Measurements from ENCODE around the gene SMAP2. TPM values are rescaled to one million over a fixed set of nuclear protein-coding genes. Genes with fewer than 3 reads are reported as not detected.
"Not testable (repeated sequence)": the region's sequence is repeated elsewhere in the genome, so short reads cannot be mapped to it uniquely, and the experiment has no call there.

The SMAP2 gene
- 10 to 100 TPM; 21.4 to 24.6 TPM for total RNA-seq

- TF ChIP-seq POLR2A (IDR thresholded peaks at IDR 0.05) (peak; percentile 54 to 88 (median 84)), CTCF (IDR thresholded peaks at IDR 0.05) (no peak)
- DNase-seq (peak; percentile 97), ATAC-seq (peak; percentile 98)
- H3K27ac ChIP-seq = peak within 1 kb of the TSS; percentile 48 to 93 (median 89)
- peaks cover 20% of the 10 kb centered on the region for H3K4me1 ChIP-seq
- H3K4me3 ChIP-seq = peak within 1 kb of the TSS; percentile 76 to 98
- WGBS, 2 donors = 1 to 2% methylated on average over 26 to 61 of the region's 65 CpGs
- no peaks in the 10 kb centered on the region for H3K36me3 ChIP-seq (replicated peaks in 1 of 2; ENCODE audit: insufficient read depth in 1 of 2, low read depth in 2 of 2)
- H3K9me3 ChIP-seq = no peaks in the 10 kb centered on the region
- intact Hi-C loops (cut with DNase I) = no loop called here
- H3K27me3 ChIP-seq = no peaks in the 10 kb centered on the region
These were observed at the start of gene SMAP2 for GRCh38 chr1:40373323-40374283. TSS of gene SMAP2 (plus strand) at chr1:40373727. CDS start at chr1:40374121, 394 bp downstream.

- H3K27ac ChIP-seq; intact Hi-C loops (cut with DNase I): not testable (repeated sequence)
- 85 to 89% methylated on average over 1 of the region's 1 CpG for WGBS, 2 donors
These were observed 42.1 kb upstream of the SMAP2 start for GRCh38 chr1:40331403-40331802.

GRCh38 chr1:40332695-40333094 lies 40.8 kb upstream of the SMAP2 start:
- Histone ChIP-seq H3K27ac (no peak overlapping the region), H3K27me3 (no peaks in the 10 kb centered on the region), H3K4me3 (no peak overlapping the region), H3K9me3 (no peaks in the 10 kb centered on the region), H3K36me3 (replicated peaks in 1 of 2; ENCODE audit: insufficient read depth in 1 of 2, low read depth in 2 of 2) (no peaks in the 10 kb centered on the region), H3K4me1 (no peaks in the 10 kb centered on the region)
- intact Hi-C loops (cut with DNase I) = no loop called here
- TF ChIP-seq POLR2A (IDR thresholded peaks at IDR 0.05) (no peak), CTCF (IDR thresholded peaks at IDR 0.05) (no peak)
- 72 to 77% methylated on average over 1 of the region's 1 CpG for WGBS, 2 donors
- ATAC-seq (no peak), DNase-seq (no peak)

More at GRCh38 chr1:40331403-40331802, 42.1 kb upstream of the SMAP2 start:
- not testable (repeated sequence) for H3K4me1 ChIP-seq; H3K4me3 ChIP-seq; H3K36me3 ChIP-seq (replicated peaks in 1 of 2; ENCODE audit: insufficient read depth in 1 of 2, low read depth in 2 of 2); ATAC-seq; H3K27me3 ChIP-seq; DNase-seq; H3K9me3 ChIP-seq

- intact Hi-C loops (cut with DNase I) = no loop called here
- no peak overlapping the region for H3K4me3 ChIP-seq
- no peaks in the 10 kb centered on the region for H3K27me3 ChIP-seq
- TF ChIP-seq POLR2A (IDR thresholded peaks at IDR 0.05) (no peak), CTCF (IDR thresholded peaks at IDR 0.05) (no peak)
- no peaks in the 10 kb centered on the region for H3K36me3 ChIP-seq (replicated peaks in 1 of 2; ENCODE audit: insufficient read depth in 1 of 2, low read depth in 2 of 2)
- WGBS, 2 donors = 73 to 75% methylated on average over 8 of the region's 8 CpGs
- H3K27ac ChIP-seq = no peak overlapping the region
- H3K4me1 ChIP-seq = peaks cover 10% of the 10 kb centered on the region
- DNase-seq (no peak), ATAC-seq (no peak)
- no peaks in the 10 kb centered on the region for H3K9me3 ChIP-seq
These were observed 36.1 kb upstream of the SMAP2 start for GRCh38 chr1:40337443-40337842.

- WGBS, 2 donors = 18 to 29% methylated on average over 19 to 21 of the region's 21 CpGs
- peaks cover 10% of the 10 kb centered on the region for H3K4me1 ChIP-seq
- peak overlapping the region in 1 of 4 donors; percentile 9 for H3K27ac ChIP-seq
- no peak overlapping the region for H3K4me3 ChIP-seq
- no peaks in the 10 kb centered on the region for H3K9me3 ChIP-seq
- no peak for TF ChIP-seq POLR2A (IDR thresholded peaks at IDR 0.05)
- TF ChIP-seq CTCF (IDR thresholded peaks at IDR 0.05) = peak; percentile 95 to 99 (median 98)
- ATAC-seq (peak; percentile 93), DNase-seq (peak; percentile 83 to 90 (median 88))
- intact Hi-C loops (cut with DNase I) = no loop called here
- H3K27me3 ChIP-seq = no peaks in the 10 kb centered on the region
- no peaks in the 10 kb centered on the region for H3K36me3 ChIP-seq (replicated peaks in 1 of 2; ENCODE audit: insufficient read depth in 1 of 2, low read depth in 2 of 2)
These were observed 34.6 kb upstream of the SMAP2 start for GRCh38 chr1:40338745-40339419.

Measured in body of pancreas (tissue), 4 donors.